GM19238 (cell line): ENCODE data around the gene IL17C.

Source experiments
- DNase-seq: peaks from one replicate; pipeline ENCODE4 v3.0.0; 2011; ENCODE audit warnings: low spot score; ENCODE audit not compliant: insufficient read length

The IL17C gene

DNA sequence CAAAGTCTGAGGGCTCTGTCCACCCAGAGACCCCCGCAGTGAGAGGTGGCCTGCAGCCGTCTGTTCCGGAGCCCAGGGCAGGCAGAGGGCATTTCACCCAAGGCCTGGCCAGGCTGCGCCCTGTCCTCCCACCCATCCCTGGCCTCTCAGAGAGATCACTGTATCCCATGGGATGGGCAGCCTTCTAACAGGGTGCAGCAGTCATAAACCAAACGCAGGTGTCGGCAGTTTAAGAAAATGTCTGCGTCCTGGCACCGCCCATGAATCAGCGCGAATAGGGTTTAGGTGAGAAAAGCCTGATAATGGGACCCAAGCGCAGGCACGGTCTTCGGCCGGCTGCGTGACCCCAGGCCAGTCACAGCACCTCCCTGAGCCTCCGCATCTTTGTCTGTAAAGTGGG is 7.1 kb downstream of the IL17C start:
- no peak for DNase-seq

DNA sequence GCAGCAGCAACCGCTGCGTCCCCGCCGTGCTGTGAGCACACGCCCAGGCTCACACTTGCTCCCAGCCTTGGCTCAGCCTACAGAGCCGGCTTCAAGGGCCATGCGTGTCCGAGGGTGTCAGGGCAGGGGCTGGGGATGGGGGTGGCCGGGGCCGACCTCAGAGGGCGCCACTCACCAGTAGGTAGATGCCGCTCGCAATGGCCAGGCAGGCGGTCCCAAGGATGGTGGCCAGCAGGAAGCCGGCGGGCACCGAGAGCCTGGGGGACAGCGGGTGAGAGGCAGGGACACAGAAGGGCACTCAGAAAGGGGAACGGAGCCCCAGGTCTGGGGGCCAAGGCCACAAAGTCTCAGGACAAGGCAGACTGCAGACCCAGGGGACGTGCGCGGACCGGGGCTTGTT is 7.6 kb downstream of the IL17C start:
- no peak for DNase-seq

DNA sequence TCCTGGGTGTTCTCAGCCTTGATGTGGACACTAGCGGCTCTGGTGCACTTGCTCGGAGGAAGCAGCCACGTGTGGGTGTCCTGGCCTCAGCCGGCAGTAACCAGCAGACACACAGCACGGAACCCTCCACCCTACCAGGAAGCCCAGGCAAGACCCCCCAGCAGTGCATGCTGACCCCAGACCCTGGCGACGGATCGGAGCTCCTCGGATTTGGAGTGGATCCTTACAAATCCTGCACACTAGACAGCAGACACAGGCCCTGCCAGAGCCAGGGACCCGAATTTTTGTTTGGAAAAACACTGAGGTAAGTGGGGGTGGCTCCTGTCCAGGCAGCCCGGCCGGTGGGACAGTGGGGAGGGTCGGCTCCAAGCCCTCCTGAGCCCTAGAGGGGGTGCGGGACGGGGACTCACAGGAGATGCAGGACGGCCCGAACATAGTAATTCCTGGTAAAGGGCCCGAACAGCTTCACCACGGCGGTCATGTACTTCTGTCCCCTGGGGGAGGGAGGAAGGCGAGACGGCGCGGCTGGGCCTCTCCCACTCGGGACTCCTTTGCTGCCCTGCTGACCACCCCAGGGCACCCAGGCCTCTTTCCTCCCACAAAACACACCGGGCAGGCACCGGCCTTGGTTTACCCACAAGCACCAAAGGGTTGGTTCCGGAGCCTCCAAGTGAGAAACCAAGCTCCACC is 8.1 kb downstream of the IL17C start:
- DNase-seq = no peak

DNA sequence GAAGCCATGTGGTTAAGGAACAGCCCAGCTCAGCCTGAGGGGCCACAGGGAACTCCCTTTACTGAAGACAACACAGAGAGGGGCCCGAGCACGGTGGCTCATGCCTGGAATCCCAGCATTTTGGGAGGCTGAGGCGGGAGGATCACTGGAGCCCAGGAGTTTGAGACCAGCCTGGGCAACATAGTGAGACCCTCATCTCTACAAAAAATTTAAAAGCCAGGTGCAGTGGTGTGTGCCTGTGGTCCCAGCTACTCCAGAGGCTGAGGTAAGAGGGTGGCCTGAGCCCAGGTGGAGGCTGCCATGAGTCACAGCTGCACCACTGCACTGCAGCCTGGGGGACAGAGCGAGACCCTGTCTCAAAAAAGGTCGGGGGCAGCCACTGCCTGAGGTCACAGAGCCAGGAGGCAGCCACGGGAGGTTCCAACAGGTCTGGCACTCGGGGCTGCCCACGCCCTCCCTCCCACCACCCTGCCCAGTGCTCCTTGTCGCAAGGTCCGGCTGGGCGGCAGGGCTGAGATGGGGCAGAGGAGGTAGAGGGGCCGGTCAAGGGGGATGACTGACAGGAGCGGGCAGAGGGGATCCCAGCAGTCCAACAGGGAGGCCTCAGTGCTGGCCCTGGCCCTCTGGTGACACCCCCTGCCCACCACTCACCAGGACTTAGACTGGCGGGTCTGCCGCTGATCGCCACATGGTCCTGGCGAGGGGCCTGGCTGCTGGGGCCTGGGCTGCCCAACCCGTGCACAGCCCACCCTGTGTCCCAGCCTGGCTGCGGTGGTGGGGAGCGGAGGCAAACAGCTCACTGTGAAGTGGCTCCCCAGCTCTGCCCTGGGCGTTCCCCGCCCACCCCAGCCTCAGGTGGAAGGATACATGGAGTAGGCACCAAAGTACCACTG is 9.1 kb downstream of the IL17C start:
- no peak for DNase-seq

DNA sequence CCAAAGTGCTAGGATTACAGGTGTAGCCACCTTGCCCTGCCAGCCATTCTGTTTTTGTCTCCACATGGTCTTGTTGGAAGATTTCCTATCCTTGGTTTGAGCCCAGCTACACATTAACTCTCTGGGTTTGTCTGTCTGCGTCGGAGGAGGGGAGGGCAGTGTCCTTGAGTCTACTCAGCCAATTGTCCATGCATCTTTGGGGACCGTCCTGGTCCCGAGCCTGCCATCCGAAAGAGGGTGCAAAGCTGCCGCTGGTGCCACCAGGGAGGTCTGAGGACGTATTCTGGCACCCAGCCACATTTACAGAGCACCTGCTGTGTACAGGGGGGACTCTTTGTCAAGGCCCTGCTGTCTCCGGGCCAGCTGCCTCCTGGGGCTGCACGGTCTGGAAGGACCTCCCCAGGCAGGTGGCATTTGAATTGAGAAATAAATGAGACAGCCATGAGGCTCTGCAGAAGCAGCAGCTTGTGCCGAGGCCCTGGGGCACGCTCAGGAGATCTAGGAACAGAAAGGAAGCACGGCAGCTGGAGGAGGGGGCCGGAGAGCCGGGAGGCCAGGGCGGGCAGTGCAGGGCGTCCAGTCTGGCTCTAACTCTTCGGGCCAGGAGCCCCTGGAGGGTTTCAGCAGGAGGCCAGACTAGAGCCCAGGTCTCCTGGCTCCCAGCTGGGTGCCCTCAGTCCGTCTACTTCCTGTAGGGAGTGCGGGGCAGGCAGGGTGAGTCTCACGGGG is 11.0 kb downstream of the IL17C start:
- no peak for DNase-seq

DNA sequence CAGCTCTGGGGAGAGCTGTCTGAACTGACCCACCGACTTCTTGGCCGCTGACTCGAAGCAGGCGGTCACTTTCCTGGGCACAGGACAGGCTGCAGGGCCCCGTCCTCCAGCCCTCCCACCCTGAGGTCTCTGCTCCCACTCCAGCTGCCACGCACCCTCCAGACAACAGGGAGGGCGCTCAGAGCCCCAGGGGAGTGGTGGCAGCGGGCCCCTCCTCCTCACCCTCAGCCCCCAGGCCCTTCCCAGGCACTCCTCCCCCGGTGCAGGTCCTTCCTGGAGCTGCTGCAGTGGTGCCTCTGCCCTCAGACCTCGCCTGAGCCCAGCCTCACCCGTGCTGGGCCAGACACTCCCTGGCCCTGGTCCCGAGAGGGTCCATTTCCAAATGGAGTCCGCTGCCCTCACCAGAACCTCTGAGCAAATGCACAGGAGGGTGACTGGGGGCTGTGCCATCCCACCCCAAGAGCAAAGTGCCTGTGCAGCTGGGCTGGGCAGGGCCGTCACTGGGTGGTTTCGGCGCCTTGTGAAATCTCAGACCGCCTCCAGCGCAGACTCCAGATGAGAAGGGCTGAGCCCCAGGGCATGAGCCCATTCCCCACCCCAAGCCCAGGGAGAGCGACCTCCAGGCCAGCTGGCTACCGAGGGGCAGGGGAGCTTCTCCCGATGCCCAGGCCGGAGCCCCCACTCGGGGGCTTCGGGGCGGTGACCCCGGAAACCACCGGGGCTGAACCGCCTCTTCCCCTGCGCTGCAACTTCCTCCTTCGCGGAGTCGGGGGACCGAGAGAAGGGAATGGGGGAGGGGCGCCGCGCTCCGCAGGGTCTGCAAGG is 11.8 kb downstream of the IL17C start:
- peak; percentile 75 for DNase-seq

DNA sequence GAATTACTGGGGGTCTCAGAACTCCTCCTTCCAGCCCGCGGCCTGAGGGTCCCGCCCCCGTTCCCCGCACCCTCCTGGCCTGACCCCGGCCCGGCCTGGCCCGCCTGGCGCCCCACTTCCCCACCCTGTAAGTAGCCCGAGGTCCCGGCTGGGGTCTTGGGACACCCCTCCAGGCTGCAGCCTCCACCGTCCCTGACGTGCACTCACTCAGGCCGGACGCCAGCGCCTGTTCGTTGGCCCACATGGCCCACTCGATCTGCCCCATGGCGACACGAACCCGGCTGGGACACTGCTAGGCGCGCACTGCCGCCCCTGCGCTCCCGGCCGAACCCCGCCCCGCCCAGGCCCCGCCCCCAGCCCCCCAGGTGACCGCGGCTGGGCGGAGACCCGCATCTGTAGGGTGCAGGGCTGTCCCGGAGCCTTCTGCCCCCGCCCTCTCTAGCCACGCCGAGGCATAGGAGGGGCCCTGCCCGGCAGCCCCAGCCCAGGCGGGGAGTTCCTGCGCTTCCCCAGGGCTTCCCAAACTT is 12.4 kb downstream of the IL17C start, which contains the start of gene CYBA:
Gene CYBA (minus strand): TSS at position 305 of the 527 bp plus-strand sequence. CDS start 40 bp downstream, at position 265.
- DNase-seq = peak; percentile 99

DNA sequence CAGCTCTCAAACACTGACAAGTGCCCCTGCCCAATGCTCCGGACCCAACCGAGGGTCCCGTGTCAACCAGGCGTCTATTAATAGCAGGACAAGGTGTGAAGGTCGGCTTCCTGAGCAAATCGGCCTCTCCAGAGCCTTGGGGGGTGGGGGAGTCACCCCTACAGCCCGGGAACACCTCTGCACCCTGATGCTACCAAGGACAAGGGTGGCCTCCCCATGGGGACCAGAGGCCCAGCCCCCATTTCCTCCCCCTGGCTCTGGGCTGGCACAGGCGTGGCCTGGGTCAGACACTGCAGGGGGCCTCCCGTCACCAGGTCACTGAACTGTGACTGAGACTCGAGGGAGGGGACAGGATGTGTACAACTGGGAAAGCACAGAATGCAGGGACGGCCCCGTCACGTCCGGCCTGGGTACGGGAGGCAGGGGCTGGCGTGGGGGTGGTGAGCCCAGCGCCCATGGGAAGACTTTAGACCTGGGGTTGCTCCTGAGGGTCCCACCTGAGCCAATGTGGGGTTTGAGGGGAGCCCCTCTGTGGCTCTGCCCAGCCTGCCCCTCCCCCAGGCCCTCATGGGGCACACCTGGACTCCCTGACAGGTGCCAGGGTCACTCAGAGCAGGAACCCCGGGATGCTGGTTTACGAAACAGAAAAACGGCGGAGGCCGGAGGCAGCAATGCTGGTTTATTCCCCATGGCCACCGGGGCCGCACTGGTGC is 13.1 kb downstream of the IL17C start:
- DNase-seq = peak; percentile 99

DNA sequence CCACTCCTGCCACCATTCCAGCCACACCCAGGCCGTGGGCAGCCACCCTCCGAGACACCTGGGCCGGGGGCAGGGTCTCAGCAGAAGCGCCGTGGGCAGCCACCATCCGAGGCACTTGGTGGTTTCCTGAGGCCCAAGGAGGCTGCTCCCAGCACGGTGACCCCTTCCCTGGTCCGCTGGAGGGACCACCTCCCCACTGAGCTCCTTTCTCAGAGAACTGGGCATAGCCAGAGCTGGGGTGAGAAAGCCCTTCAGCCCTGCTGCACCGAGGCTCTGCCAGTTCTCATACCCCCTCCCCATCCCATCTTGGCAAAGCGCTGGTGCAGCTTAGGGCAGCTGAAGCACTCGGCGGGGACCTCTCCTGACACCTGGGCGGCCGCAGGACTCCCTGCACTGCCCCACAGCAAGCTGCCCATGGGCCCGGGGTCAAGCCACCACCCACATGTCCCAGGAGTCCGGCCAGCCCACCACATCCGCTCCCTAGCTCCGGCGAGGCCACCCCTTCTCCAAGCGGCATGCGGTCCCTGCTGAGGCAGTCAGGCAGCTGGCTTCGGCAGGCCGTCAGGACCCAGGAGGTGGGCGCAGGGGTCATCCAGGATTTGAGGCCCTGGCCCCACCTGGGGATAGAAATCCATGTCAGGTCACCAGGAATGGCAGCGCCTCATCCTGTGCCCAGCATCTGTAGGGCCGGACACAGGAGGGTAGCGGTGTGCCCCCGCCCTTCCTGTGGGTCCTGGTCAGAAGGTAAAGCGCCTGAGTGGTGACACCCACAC is 13.8 kb downstream of the IL17C start:
- DNase-seq = no peak

DNA sequence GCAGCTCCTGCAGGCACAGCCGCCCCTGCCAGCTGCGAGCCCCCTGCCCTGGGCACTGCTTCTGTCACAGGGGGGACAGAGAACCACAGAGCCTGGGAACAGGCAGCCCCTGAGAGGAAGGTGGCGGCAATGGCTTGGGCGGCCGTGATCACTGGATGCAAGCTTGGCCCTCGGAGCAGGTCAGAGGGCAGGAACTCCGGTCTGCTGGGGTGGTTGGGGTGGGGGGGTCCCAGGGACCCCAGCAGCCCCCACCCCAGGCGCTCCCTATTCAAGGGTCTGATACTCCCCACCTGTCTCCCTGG is 14.3 kb downstream of the IL17C start:
- no peak for DNase-seq

DNA sequence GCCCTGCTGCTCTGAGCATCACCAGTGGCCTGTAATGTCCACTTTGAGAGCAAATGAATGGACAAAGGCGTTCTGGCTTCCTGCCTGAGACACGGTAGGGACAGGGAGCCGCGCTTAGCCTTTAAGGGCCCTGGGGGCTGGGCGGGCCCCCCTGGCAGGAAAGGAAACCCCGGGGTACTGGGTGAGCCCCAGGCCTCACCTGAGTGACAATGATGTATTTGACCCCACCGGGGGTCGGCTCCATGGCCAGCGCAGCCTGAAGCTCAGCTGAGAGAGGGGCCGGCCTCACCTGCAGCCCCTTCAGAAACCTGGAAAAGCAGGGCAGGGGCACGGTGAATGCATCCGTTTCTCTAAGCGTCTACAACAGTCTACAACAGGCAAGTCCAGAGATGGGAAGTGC is 14.7 kb downstream of the IL17C start:
- no peak for DNase-seq

DNA sequence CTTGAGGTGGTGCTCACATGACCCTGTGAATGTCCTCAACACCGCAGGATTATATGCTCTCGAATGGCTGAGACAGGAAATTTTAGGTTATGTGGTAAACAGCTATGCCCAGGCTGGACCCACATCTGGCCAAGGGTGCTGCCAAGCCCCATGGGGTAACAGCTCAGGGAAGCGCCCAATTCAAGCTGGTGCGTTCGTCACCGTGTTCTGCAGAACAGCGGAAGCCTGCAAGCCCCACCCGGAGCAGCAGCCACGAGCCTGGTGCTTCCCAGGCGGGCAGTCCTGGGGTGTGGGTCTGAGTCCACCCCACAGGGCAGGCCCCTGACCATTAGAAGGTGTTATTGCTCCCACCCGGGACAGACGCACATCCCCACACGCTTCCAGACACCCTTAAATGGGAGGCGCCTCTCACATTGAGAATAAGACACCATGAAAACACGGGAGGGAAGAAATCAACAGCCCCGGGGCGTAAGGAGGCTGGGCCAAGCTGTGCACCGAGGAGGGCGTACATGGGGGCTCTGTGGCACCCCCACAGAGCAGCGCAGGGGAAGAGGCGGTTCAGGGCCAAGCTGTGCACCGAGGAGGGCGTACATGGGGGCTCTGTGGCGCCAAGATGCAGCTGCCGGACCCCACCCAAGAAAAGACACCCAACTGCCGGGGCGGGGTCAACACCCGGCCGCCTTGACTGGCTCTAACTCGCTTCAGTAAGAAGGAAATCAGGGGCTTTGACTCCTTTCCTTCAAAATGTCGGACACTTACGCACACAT is 15.4 kb downstream of the IL17C start:
- DNase-seq = no peak

DNA sequence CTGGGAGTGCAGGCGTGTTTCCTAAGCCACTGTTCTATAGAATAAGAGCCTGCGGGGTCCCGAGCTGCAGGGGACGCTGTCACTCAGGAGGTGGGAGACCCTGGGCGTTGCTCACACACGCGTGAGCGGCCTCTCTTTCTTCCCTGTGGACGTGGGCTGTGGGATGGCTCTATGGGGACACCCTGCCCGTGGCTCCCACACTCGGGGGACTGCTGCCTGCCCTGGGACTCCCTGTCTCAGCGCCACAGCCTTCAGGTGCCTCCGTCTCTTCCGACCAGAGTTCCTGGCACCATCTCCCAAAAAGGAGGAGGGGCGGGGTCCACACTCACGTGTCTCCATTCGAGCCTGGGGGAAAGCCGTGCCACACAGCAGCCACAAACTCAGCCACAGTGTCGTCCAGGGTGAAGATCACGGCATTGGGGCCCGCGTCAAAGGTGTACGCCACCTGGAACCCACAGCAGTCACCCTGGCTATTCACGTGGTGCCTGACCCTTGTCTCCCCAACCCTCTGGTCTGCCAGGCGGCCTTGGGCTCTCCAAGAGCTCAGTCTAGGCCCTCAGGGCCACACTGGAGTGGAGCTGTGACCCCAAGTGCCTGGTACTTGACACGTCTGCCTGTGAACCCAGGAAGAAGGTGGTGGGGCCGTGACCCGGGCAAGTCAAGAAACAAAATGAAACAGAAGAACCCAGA is 16.1 kb downstream of the IL17C start:
- no peak for DNase-seq

DNA sequence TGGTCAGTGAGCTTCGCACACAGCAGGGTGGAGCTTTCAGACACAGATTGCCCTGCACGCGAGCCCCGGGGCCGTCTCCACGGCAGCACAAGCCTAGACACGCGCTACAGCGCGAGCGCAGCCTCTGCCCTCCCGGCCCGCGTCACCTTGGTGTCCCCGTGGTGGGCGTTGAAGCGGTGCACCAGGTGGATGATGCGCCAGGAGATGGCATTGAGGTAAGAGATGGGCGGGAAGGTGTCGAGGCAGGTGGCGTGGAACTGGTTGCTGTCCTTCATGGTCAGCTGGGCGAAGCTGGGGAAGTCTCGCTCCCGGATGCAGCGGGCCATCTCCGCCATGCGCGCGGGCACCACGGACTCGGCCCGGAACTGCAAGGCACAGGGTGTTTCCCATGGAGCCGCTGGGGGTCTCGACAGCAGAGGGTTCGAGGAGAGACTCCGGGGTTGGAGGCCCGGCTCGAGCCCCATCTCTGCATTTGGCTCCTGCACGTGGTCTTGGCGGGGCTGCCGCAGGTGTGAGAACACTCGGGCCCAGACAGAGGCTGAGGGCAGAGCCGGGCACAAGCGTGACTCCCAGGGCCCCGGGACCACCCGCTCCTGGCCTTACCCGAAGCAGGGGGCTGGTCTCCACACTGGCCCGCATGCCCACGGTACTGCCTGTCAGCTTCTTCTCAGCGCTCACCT is 16.8 kb downstream of the IL17C start:
- DNase-seq = no peak

DNA sequence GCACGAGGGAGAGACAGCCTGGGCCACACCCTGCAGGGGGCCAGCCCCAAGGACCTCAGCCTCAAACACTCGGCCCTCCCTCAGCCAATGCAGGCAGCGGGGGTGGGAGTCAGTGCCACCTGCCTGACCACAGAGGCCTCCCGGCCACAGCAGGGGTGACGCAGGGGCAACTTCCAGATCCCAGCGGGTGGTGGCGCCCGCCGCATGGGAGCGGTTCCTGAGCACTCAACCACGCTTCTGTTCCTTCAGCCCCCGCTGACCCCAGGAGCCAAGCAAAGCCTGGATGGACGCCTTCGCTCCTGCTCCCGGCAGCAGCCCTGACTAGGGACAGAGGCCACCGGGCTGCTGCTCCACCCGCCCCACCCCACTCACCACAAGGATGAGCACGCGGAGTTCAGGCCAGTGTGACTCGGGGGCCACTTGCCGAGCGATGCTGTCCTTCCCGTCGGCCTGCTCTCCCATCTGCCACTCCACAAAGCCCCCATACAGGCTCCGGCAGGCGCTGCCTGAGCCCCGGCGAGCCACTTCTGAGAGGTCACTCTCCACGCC is 17.4 kb downstream of the IL17C start:
- no peak for DNase-seq

DNA sequence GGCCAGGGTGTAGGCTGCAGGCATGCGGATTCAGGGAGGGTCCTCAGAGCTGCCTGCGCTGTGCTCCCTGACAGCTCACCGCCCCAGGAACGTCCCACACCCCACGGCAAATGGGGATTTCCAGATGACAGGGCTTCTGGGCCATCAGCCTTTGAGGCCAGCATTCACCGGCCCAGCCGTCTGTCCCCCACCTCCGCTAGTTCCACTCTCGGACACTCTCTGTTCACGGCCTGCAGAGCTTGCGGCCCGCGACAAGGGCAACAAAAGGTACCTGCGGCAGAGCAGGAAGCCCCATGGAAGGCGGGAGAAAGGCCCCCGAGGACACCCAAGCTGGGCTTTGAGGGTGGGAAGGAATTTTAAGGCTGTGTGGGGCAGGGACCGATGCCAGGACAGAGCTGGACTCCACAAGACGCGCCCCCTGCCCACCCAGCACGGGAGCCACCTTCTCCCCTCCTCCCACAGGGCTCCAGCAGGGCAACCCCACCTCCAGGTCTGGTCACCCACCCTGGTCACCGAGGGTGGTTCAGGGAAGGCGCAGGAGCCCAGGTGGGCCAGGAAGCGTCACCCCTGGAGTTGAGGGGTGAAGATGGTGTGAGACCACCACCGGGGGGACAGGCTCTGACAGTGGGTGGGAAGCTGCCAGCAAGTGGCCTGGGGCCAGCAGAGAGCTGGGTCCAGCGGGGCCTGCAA is 18.1 kb downstream of the IL17C start:
- no peak for DNase-seq

DNA sequence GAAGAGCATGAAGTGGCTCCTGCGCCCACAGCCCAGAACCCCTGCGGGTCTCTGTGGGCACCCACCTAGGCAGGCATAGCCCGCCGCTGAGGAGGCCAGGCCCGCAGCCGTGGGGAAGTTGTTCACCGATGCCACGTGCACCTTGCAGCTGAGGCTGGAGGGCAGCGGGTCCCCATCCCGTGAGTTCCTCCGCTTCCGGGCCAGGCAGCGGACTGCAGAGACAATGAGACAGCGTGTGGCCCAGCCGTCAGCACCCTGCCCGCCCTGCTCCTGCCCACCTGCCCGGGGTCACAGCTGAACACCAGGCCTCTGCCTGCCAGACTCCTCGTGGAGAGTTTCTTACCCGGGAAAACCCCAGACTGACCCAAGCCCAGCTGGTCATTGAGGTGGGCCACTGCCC is 19.0 kb downstream of the IL17C start:
- DNase-seq = no peak
